Measurements from ENCODE around the gene KLHL29.

The KLHL29 gene

DNA sequence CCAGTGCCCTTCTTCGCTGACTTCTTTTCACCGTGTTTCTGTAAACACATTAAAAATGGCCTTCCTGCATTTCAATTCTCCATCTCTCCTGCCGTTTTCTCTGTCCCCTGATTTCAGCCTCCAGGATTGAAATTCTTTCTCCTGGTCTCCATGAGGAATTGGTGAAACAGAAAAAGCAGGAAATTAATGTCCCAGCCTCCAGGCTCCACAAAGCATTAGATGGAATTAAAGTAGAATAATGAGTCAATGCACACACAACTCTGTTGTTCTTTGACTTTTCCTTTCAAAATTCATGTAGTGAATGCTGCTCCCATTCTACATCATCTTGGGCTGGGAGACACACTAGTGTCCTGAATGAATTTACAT is 209.5 kb downstream of the KLHL29 start:
- H3K36me3 Mint-ChIP-seq (ENCODE audit: low read depth), result no peaks in the 10 kb centered on the region
- H3K9me3 Mint-ChIP-seq, result no peaks in the 10 kb centered on the region
- H3K4me1 Mint-ChIP-seq (ENCODE audit: low read depth), result no peaks in the 10 kb centered on the region
- intact Hi-C loops (cut with micrococcal nuclease), result no loop called here
- no peak overlapping the region for H3K27ac Mint-ChIP-seq
- no peak overlapping the region for H3K4me3 Mint-ChIP-seq
- peaks cover 20% of the 10 kb centered on the region for H3K27me3 Mint-ChIP-seq

DNA sequence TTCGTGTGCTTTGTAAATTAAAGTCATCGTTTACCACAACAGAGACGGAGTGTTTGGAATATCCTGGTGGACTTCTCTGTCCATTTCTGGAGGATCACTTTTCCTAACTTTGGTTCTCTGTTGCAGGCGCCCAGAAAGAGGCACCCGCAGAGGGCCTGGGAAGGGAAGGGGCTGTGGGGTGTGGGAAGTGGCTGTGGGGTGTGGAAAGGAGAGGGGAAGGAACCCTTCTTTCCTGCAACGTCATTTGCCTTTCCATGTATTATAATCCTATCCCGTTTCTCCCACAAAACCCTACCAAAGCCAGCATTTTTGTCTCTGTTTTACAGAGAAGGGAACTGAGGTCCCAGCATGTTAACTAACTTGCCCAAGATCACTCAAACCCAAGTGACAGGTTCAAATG is 210.0 kb downstream of the KLHL29 start:
- Mint-ChIP-seq H3K9me3 (no peaks in the 10 kb centered on the region), H3K4me3 (no peak overlapping the region), H3K4me1 (ENCODE audit: low read depth) (no peaks in the 10 kb centered on the region), H3K27me3 (peaks cover 20% of the 10 kb centered on the region), H3K27ac (no peak overlapping the region), H3K36me3 (ENCODE audit: low read depth) (no peaks in the 10 kb centered on the region)
- intact Hi-C loops (cut with micrococcal nuclease), result no loop called here

DNA sequence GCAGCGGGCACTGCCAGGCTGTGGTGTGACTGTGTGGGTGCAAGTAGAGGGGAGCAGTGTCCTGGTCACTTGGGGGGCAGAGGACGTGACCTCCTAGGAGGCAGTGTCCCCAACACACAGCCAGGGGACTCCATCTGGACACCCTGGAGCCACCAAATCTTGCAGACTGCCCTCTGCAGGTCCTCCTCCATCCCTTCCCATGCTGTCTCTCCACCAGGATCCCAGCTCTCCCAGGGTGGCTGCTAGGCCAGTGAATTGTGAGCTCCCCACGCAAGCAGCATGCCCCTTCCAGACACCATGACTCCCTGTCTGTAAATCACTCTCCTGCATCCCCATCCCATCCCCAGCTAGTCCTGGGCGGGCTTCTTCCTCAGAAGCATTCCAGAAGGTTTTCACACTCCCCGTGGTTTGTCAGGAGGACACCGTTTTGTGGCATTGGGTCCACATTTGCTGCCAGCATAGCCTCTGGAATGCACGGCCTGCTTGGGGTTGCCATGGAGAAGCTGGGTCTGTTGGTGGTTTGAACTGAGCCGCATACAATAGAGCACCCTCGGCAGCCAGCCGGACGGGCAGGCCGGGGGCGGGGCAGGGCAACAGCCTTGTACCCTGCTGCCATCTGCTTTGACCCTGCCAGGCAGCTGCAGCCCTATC is 210.7 kb downstream of the KLHL29 start:
- Mint-ChIP-seq H3K4me1 (ENCODE audit: low read depth) (no peaks in the 10 kb centered on the region), H3K27me3 (peaks cover 19% of the 10 kb centered on the region), H3K9me3 (no peaks in the 10 kb centered on the region), H3K36me3 (ENCODE audit: low read depth) (no peaks in the 10 kb centered on the region), H3K27ac (no peak overlapping the region), H3K4me3 (no peak overlapping the region)
- intact Hi-C loops (cut with micrococcal nuclease), result no loop called here

DNA sequence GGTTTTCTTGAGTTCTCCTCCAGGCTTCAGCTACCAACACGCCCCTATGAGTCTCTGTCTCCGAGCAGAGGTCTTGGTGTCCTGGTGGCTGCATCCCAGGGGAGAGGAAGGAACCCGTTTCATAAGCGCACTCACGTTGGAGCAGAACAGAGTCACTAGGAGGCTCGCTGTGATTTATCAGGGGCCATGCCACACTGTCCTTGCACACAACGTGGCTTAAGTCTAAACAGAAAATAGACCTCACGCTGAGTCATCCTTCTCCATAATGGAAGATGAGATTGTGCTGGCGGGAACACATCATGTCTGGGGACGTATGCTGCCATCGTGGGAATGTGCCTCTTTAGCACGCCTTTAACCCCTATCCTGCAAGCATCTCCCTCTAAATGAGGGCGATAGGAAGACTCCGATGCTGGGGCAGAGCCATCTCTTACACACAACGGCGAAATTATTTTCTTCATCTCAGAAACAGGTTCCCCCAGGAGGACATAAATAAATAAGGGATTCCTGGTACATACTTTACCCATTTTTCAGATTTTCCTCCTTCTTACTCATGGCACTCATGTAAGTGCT is 211.4 kb downstream of the KLHL29 start:
- Mint-ChIP-seq H3K27me3 (peaks cover 15% of the 10 kb centered on the region), H3K27ac (no peak overlapping the region), H3K9me3 (no peaks in the 10 kb centered on the region), H3K4me3 (no peak overlapping the region), H3K36me3 (ENCODE audit: low read depth) (no peaks in the 10 kb centered on the region), H3K4me1 (ENCODE audit: low read depth) (no peaks in the 10 kb centered on the region)
- intact Hi-C loops (cut with micrococcal nuclease), result no loop called here

DNA sequence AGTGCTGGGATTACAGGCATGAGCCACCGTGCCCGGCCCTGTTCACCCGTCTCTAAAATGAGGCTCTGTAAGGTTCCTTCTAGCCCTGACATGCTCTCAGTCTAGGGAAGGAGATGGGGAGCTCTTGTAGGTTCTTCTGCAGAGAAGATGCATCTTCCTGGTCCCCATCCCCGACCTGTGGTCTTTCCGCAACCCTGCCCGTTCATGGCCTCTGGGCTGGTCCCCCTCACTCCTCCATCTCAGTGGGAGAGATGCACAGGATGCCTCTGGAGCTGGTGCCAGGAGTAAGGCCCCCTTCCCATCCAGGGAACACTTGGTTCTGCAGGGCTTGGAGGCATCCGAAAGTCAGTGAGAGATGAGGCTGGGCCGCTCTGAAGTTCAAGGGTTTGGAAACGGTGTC is 212.7 kb downstream of the KLHL29 start:
- H3K36me3 Mint-ChIP-seq (ENCODE audit: low read depth), result no peaks in the 10 kb centered on the region
- H3K4me1 Mint-ChIP-seq (ENCODE audit: low read depth), result no peaks in the 10 kb centered on the region
- no peak overlapping the region for H3K27ac Mint-ChIP-seq
- peaks cover 13% of the 10 kb centered on the region for H3K27me3 Mint-ChIP-seq
- H3K9me3 Mint-ChIP-seq, result no peaks in the 10 kb centered on the region
- intact Hi-C loops (cut with micrococcal nuclease), result no loop called here
- H3K4me3 Mint-ChIP-seq, result no peak overlapping the region

DNA sequence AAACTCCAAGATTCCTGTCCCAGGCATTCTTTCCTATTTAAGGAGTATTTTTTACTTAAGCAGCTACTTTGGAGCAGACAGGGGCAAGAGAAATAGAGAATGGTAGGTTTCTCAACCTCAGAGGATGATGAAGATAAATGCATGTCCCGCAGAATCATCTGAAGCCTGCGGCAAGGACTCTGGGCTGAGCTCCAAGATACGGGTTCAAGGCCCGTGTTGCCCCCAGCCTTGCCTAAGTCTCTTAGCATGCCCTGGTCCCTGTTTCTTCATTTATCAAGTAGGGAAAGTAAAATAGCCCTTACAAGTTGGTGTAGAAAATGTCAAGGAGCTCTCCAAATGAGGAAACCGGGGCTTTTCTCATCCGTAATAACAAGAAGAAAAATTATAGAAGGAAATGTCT is 214.0 kb downstream of the KLHL29 start:
- H3K4me3 Mint-ChIP-seq, result no peak overlapping the region
- H3K27ac Mint-ChIP-seq, result no peak overlapping the region
- H3K4me1 Mint-ChIP-seq (ENCODE audit: low read depth), result no peaks in the 10 kb centered on the region
- intact Hi-C loops (cut with micrococcal nuclease), result no loop called here
- no peaks in the 10 kb centered on the region for H3K36me3 Mint-ChIP-seq (ENCODE audit: low read depth)
- no peaks in the 10 kb centered on the region for H3K9me3 Mint-ChIP-seq
- H3K27me3 Mint-ChIP-seq, result peaks cover 13% of the 10 kb centered on the region

DNA sequence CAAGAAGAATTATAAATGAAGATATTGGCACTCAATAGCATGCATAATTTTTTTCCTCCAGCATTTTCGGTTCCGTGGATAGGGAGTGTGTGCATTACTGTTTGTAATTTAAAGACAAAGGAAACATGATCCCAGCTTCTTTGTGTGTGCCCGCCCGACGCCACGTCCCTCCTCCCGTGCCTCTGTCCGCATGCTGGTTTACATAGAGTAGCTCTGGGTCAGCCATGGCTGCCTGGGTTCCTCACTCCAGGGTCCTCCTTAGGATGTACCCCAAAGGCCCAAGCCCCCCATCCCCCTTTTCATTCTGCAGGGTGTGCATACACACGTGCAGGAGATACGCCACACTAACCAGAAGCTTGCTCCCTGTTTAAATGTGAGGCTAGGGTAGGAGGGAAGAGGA is 214.7 kb downstream of the KLHL29 start:
- intact Hi-C loops (cut with micrococcal nuclease), result no loop called here
- Mint-ChIP-seq H3K9me3 (no peaks in the 10 kb centered on the region), H3K4me3 (no peak overlapping the region), H3K4me1 (ENCODE audit: low read depth) (no peaks in the 10 kb centered on the region), H3K36me3 (ENCODE audit: low read depth) (no peaks in the 10 kb centered on the region), H3K27me3 (peaks cover 12% of the 10 kb centered on the region), H3K27ac (no peak overlapping the region)

DNA sequence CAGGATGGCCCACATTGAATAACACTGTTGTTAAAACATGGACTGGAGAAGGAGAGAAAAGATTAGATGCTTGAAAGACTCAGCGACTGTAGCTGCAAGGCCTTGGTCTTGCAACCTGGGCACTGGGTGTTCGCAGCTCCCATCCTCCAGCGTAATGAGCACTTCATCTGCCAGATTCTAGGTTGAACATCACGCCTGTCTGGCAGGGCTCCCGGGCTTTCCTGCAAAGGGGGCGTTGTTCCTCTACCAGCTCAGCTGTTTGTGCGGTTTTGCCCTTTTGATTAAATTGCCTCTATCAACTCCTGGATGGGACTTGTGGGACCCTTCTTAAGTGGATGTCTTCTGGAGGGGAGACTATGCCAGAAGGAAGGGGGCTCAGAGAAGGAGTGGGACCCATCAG is 215.4 kb downstream of the KLHL29 start:
- Mint-ChIP-seq H3K9me3 (no peaks in the 10 kb centered on the region), H3K4me1 (ENCODE audit: low read depth) (no peaks in the 10 kb centered on the region), H3K27me3 (peaks cover 8% of the 10 kb centered on the region), H3K36me3 (ENCODE audit: low read depth) (no peaks in the 10 kb centered on the region), H3K27ac (no peak overlapping the region), H3K4me3 (no peak overlapping the region)
- intact Hi-C loops (cut with micrococcal nuclease), result no loop called here

DNA sequence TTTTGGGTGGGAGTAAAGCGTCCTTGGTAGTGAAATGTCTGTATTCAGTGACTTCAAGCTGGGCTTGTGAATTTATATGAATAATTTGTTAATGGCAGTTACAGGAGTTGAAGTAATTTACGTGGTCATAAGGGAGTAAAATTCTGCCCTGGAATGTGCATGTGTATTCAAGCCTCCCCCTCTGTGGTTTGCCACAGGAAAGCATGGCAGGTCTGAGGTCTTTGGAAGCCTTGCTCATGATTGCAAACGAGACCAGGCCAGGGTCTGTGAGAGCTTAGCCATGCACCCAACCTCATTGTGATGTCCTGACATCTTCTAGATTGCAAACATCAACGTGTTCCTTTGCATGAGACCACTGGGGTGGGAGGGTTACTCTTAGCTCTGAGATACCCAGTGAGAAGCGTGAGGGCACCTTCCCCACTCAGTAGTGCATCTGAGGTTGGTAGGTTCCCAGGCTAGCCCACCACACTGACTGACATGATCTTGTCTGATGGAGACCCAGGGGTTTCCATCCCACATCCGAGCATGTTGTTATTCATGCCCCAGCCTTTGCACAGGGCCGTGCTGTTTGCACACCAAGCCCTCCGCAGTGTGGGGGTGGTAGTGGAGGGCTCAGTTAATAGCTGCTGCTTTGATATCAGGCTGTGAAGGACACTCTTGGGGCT is 216.5 kb downstream of the KLHL29 start:
- Mint-ChIP-seq H3K4me1 (ENCODE audit: low read depth) (no peaks in the 10 kb centered on the region), H3K27me3 (peaks cover 3% of the 10 kb centered on the region), H3K36me3 (ENCODE audit: low read depth) (no peaks in the 10 kb centered on the region), H3K9me3 (peaks cover 10% of the 10 kb centered on the region), H3K27ac (no peak overlapping the region), H3K4me3 (no peak overlapping the region)
- intact Hi-C loops (cut with micrococcal nuclease), result no loop called here

DNA sequence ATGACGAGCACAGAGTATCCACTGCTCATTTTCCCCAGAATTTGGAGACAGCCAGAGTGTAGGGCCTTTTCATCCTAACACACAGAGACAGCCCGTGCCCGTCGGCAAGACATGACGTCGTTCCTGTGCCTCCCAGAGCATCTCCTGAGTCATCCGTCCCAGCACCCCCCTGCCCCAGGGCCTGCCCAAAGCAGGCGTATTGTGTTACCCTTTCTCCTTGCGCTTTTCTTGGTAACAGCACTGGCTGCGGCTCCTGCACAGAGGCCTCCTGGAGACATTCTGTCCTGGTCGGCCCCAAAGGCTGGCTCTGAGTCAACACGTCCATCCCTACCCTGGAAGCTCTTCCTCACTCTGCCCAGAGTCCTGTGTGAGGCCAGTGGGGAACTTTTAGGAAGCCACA is 217.1 kb downstream of the KLHL29 start:
- Mint-ChIP-seq H3K4me1 (ENCODE audit: low read depth) (no peaks in the 10 kb centered on the region), H3K36me3 (ENCODE audit: low read depth) (no peaks in the 10 kb centered on the region), H3K27ac (no peak overlapping the region), H3K27me3 (peaks cover 3% of the 10 kb centered on the region), H3K4me3 (no peak overlapping the region), H3K9me3 (peaks cover 16% of the 10 kb centered on the region)
- intact Hi-C loops (cut with micrococcal nuclease), result no loop called here

DNA sequence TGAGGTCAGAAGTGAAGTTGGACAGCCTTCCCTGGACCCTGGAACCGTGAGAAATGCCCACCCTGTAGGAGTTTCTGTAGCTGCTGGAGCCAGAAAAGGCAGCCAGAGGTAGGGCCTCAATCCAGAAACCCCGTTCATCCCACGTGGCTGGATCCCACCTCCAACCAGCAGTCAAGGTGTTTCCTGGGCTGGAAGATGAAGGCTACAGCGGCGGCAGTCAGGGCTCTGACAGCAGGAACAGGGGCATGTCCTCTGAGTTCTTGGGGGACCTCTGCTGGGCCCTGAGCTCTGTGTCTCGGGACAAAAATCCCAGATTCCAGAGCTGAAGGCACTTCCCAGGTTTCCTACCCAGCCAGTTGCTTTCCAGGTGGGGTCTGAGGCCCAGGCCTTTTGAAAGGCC is 218.2 kb downstream of the KLHL29 start:
- Mint-ChIP-seq H3K27ac (no peak overlapping the region), H3K36me3 (ENCODE audit: low read depth) (no peaks in the 10 kb centered on the region), H3K9me3 (peaks cover 19% of the 10 kb centered on the region), H3K4me3 (no peak overlapping the region), H3K4me1 (ENCODE audit: low read depth) (no peaks in the 10 kb centered on the region), H3K27me3 (peaks cover 3% of the 10 kb centered on the region)
- intact Hi-C loops (cut with micrococcal nuclease), result no loop called here

DNA sequence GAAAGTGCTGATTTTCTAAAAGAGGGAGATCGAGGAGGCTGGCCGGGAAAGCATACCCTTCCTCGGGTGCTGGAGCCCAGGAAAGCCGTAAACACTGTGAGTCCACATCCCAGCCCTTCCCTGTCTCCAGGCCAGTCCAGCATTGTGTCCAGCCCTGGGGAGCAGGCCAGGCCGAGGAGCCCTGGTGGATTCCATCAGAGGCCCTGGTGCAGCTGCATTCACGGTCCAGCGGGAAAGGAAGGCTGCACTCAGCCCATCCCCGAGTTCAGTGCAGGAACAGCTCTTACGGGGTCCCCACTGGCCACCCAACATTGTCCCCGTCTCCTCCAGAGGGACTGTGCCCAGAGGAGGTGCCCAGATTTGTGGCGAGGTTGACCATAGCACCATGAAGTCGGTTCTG is 218.6 kb downstream of the KLHL29 start:
- Mint-ChIP-seq H3K4me3 (no peak overlapping the region), H3K36me3 (ENCODE audit: low read depth) (no peaks in the 10 kb centered on the region), H3K4me1 (ENCODE audit: low read depth) (no peaks in the 10 kb centered on the region), H3K9me3 (peaks cover 19% of the 10 kb centered on the region), H3K27ac (no peak overlapping the region), H3K27me3 (peaks cover 6% of the 10 kb centered on the region)
- intact Hi-C loops (cut with micrococcal nuclease), result no loop called here

DNA sequence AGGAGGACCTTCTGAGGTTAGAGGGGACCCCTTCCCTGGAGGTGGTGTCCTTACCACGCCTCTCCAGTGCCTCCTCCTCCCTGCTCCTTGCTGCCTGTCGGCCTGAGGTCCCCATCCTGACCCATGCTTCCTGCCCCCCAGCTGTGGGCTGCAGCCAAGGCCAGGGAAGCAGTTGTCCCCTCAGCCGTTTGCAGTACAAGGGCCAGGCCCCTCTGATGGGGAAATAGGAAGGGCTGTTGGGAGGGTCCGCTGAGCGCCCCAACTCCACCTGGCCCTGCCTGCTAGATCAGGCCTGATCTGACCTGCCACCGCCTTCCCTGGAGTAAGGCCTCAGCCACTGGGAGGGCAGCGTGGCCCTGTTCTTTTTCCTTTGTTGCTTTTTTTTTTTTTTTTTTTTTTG is 219.8 kb downstream of the KLHL29 start:
- Mint-ChIP-seq H3K9me3 (peaks cover 19% of the 10 kb centered on the region), H3K4me1 (ENCODE audit: low read depth) (no peaks in the 10 kb centered on the region), H3K27ac (no peak overlapping the region), H3K4me3 (no peak overlapping the region), H3K27me3 (peaks cover 11% of the 10 kb centered on the region), H3K36me3 (ENCODE audit: low read depth) (no peaks in the 10 kb centered on the region)
- intact Hi-C loops (cut with micrococcal nuclease), result no loop called here

DNA sequence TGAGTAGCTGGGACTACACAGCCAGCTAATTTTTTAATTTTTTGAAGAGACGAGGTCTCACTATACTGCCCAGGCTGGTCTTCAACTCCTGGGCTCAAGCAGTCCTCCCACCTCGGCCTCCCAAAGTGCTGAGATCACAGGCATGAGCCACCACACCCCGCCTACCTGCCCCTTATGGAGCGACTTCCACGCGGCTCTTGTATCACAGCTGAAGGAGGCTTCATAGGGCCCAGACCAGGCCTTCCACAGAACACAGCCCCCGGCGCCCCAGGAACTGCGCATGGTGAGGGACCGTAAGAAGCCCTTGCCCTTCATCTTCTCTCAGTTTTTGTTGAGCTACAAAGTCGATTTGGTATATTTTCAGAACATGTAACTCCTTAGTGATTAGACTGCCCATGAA is 220.3 kb downstream of the KLHL29 start:
- no peaks in the 10 kb centered on the region for H3K4me1 Mint-ChIP-seq (ENCODE audit: low read depth)
- no peak overlapping the region for H3K4me3 Mint-ChIP-seq
- H3K36me3 Mint-ChIP-seq (ENCODE audit: low read depth), result no peaks in the 10 kb centered on the region
- intact Hi-C loops (cut with micrococcal nuclease), result no loop called here
- H3K9me3 Mint-ChIP-seq, result peaks cover 19% of the 10 kb centered on the region
- peaks cover 11% of the 10 kb centered on the region for H3K27me3 Mint-ChIP-seq
- H3K27ac Mint-ChIP-seq, result no peak overlapping the region

DNA sequence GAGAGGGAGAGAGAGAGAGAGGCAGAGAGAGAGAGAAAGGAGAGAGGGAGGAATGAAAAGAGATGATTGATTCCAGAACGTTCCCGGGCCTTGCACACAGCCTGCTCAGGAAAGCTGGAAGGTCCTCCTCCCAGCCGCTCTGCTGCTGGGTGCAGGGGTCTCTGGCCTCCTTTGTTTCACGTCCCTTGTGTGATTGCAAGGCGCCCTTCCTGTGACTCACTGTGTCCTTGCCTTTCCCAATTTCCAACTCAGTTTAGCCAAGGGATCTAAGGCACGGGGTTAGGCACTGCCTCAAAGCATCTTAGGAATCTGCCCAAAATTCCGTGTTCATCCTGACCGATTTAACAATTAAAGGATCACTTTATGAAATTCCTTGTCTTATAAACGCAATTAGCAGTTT is 221.2 kb downstream of the KLHL29 start:
- intact Hi-C loops (cut with micrococcal nuclease), result no loop called here
- peaks cover 19% of the 10 kb centered on the region for H3K9me3 Mint-ChIP-seq
- H3K27me3 Mint-ChIP-seq, result peaks cover 11% of the 10 kb centered on the region
- no peak overlapping the region for H3K27ac Mint-ChIP-seq
- no peak overlapping the region for H3K4me3 Mint-ChIP-seq
- H3K4me1 Mint-ChIP-seq (ENCODE audit: low read depth), result no peaks in the 10 kb centered on the region
- no peaks in the 10 kb centered on the region for H3K36me3 Mint-ChIP-seq (ENCODE audit: low read depth)
